H9 (cell line): ENCODE results near the gene MRTFB. TPM values are rescaled to one million over a fixed set of nuclear protein-coding genes. Genes with fewer than 3 reads are reported as not detected.
A peak's percentile ranks its signal among the peaks of the same experiment; 100 is the strongest.

ENCODE experiments used
- DNase-seq: peaks from one replicate; pipeline ENCODE4 v3.0.0-alpha.2; 2017
- H2AFZ ChIP-seq: one replicate; pipeline ENCODE4 v1.6.1; 2013; ENCODE audit warnings: mild to moderate bottlenecking, low read length, control low read depth, moderate library complexity
- H2AK5ac ChIP-seq: 2 replicates; pipeline ENCODE4 v1.6.1; 2013; ENCODE audit warnings: low read length, control low read depth, mixed read lengths; ENCODE audit not compliant: insufficient read length
- H2BK120ac ChIP-seq: one replicate; pipeline ENCODE4 v1.6.1; 2013; ENCODE audit warnings: low read depth, mild to moderate bottlenecking, low read length, control low read depth, inconsistent platforms; ENCODE audit not compliant: poor library complexity, severe bottlenecking
- H2BK12ac ChIP-seq: 2 replicates; pipeline ENCODE4 v1.6.1; 2013; ENCODE audit warnings: low read length, control low read depth, mixed read lengths, low read depth; ENCODE audit not compliant: insufficient read length
- H2BK15ac ChIP-seq: 2 replicates; pipeline ENCODE4 v1.6.1; 2013; ENCODE audit warnings: low read depth, low read length, control low read depth
- H2BK20ac ChIP-seq: one replicate; pipeline ENCODE4 v1.6.1; 2013; ENCODE audit warnings: low read depth, mild to moderate bottlenecking, low read length, control low read depth, inconsistent platforms; ENCODE audit not compliant: poor library complexity, severe bottlenecking
- H2BK5ac ChIP-seq: 2 replicates; pipeline ENCODE4 v1.6.1; 2013; ENCODE audit warnings: low read length, control low read depth, mixed read lengths; ENCODE audit not compliant: insufficient read length
- H3K14ac ChIP-seq: 2 replicates; pipeline ENCODE4 v1.6.1; 2013; ENCODE audit warnings: low read length, control low read depth; ENCODE audit not compliant: insufficient read depth
- H3K18ac ChIP-seq: 2 replicates; pipeline ENCODE4 v1.6.1; 2013; ENCODE audit warnings: low read depth, mild to moderate bottlenecking, mixed read lengths, low read length, control low read depth; ENCODE audit not compliant: insufficient read length
- H3K23ac ChIP-seq: 2 replicates; pipeline ENCODE4 v1.6.1; 2013; ENCODE audit warnings: low read length, control low read depth, mixed read lengths, low read depth; ENCODE audit not compliant: insufficient read length
- H3K23me2 ChIP-seq: 2 replicates; pipeline ENCODE4 v1.6.1; 2013; ENCODE audit warnings: low read depth, mild to moderate bottlenecking, mixed read lengths, low read length, control low read depth; ENCODE audit not compliant: insufficient read length, poor library complexity, severe bottlenecking
- H3K27ac ChIP-seq: 2 replicates; pipeline ENCODE4 v1.5.1; 2013; ENCODE audit warnings: low read length, control low read depth, mixed read lengths, low read depth; ENCODE audit not compliant: insufficient read length
- H3K27me3 ChIP-seq: 2 replicates; pipeline ENCODE4 v1.6.1; 2013; ENCODE audit warnings: low read length, control low read depth, inconsistent platforms; ENCODE audit not compliant: insufficient read depth
- H3K4ac ChIP-seq: 2 replicates; pipeline ENCODE4 v1.6.1; 2013; ENCODE audit warnings: low read depth, mild to moderate bottlenecking, control low read depth, inconsistent platforms, low read length, moderate library complexity
- H3K4me1 ChIP-seq: 2 replicates; pipeline ENCODE4 v1.6.1; 2013; ENCODE audit warnings: low read length, control low read depth, inconsistent platforms; ENCODE audit not compliant: insufficient read depth
- H3K4me2 ChIP-seq: 2 replicates; pipeline ENCODE4 v1.6.1; 2013; ENCODE audit warnings: low read length, control low read depth, mixed read lengths; ENCODE audit not compliant: insufficient read length, insufficient read depth
- H3K56ac ChIP-seq: 2 replicates; pipeline ENCODE4 v1.6.1; 2013; ENCODE audit warnings: low read depth, mild to moderate bottlenecking, mixed read lengths, low read length, control low read depth; ENCODE audit not compliant: insufficient read length
- H3K79me1 ChIP-seq: 2 replicates; pipeline ENCODE4 v1.6.1; 2013; ENCODE audit warnings: low read depth, mild to moderate bottlenecking, moderate library complexity, low read length, control low read depth, inconsistent platforms; ENCODE audit not compliant: insufficient read depth, poor library complexity, severe bottlenecking
- H3K79me2 ChIP-seq: 2 replicates; pipeline ENCODE4 v1.6.1; 2013; ENCODE audit warnings: low read length, control low read depth, inconsistent platforms; ENCODE audit not compliant: insufficient read depth
- H3K9ac ChIP-seq: 2 replicates; pipeline ENCODE4 v1.6.1; 2013; ENCODE audit warnings: low read length, control low read depth, mixed read lengths; ENCODE audit not compliant: insufficient read length; ENCODE audit errors: extremely low read depth
- H3K9me3 ChIP-seq: one replicate; pipeline ENCODE4 v1.6.1; 2013; ENCODE audit warnings: low read depth, low read length, inconsistent platforms; ENCODE audit not compliant: control insufficient read depth
- H3T11ph ChIP-seq: one replicate; pipeline ENCODE4 v1.6.1; 2013; ENCODE audit warnings: mild to moderate bottlenecking, low read length, control low read depth, inconsistent platforms
- H4K20me1 ChIP-seq: one replicate; pipeline ENCODE4 v1.6.1; 2013; ENCODE audit not compliant: control insufficient read depth, insufficient read length, insufficient read depth
- H4K5ac ChIP-seq: 2 replicates; pipeline ENCODE4 v1.6.1; 2013; ENCODE audit warnings: low read depth, mild to moderate bottlenecking, mixed read lengths, low read length, control low read depth; ENCODE audit not compliant: insufficient read length
- H4K8ac ChIP-seq: replicated peaks from 2 replicates; pipeline ENCODE4 v1.6.1; 2013; ENCODE audit warnings: low read length, control low read depth, mixed read lengths, low read depth; ENCODE audit not compliant: insufficient read length
- H4K91ac ChIP-seq: 2 replicates; pipeline ENCODE4 v1.6.1; 2013; ENCODE audit warnings: low read depth, mild to moderate bottlenecking, moderate library complexity, mixed read lengths, low read length, control low read depth; ENCODE audit not compliant: insufficient read length
- H3K27ac Mint-ChIP-seq, 3 experiments: 2 replicates in 2 of 3; 3 replicates in 1 of 3; pipeline ENCODE4 v1.8.0; 2020 to 2021; ENCODE audit warnings: mixed read lengths in 3 of 3, mild to moderate bottlenecking in 1 of 3, moderate library complexity in 1 of 3
- H3K27me3 Mint-ChIP-seq: 2 replicates; pipeline ENCODE4 v1.8.0; 2021; ENCODE audit warnings: low read depth, mild to moderate bottlenecking, moderate library complexity, mixed read lengths
- H3K36me3 Mint-ChIP-seq, 3 experiments: 2 replicates in 2 of 3; 3 replicates in 1 of 3; pipeline ENCODE4 v1.8.0; 2020 to 2021; ENCODE audit warnings: low read depth in 3 of 3, mixed read lengths in 3 of 3; ENCODE audit not compliant: insufficient read depth in 1 of 3
- H3K4me1 Mint-ChIP-seq, 2 experiments: 2 replicates each; pipeline ENCODE4 v1.8.0; 2020; ENCODE audit warnings: mixed read lengths in 2 of 2
- H3K4me3 Mint-ChIP-seq, 2 experiments: 2 replicates in 1 of 2; 3 replicates in 1 of 2; pipeline ENCODE4 v1.8.0; 2020 to 2021; ENCODE audit warnings: mild to moderate bottlenecking in 2 of 2, mixed read lengths in 2 of 2, moderate library complexity in 1 of 2
- H3K9me3 Mint-ChIP-seq, 2 experiments: 2 replicates in 1 of 2; 3 replicates in 1 of 2; pipeline ENCODE4 v1.8.0; 2020; ENCODE audit warnings: mild to moderate bottlenecking in 2 of 2, mixed read lengths in 2 of 2, moderate library complexity in 1 of 2
- WGBS: extraction: QIAGEN DNeasy Blood & Tissue Kit; methylation state at CpG from one replicate; pipeline ENCODE4 v1.1.7; 2013; ENCODE audit warnings: missing lambda C conversion rate, low lambda C conversion rate, mixed read lengths; ENCODE audit not compliant: insufficient read length; ENCODE audit errors: extremely low coverage; 5-methylcytosine and 5-hydroxymethylcytosine counted together
- total RNA-seq: library from RNA; stranded (reverse); gene quantifications from 2 replicates; pipeline ENCODE4 v1.2.1, GENCODE V29; 2021
- TF ChIP-seq, protein P1 (sequence below): fragments of 200-600 bp; sonication (generic); conservative IDR thresholded peaks from 3 replicates; pipeline ENCODE4 v1.8.0; 2021; ENCODE audit warnings: antibody characterized with exemption, mild to moderate bottlenecking

MRTFB gene
- total RNA-seq, 1 experiment from 2014 or later: 29.9 TPM

DNA sequence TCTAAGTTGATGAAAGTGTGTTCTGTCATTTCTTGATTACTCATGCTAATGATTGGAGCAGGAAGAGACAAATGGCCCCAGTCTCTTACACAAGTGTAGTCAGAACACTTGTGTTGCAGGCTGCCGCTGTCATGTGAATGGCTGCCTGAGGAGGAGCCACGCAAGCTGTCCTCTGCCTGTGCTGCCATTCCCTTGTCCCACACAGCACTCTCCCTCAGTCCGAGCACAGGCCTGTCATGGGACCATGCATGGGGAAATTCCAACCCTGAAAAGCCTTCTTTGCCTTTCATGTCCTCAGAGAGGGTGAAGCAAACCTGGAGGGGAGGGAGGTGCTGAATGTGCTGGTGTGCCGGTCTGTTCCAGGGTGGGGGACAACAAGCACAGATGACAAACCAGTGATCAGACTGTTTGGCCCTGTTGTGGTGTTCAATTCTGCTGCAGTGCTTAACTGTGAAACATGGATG, 109.4 kb downstream of the MRTFB start:
- Histone ChIP-seq H4K8ac (no peak overlapping the region), H3K56ac (no peak overlapping the region), H3K18ac (no peak overlapping the region), H2BK20ac (no peak overlapping the region), H2AK5ac (no peak overlapping the region), H3K27ac (no peak overlapping the region), H4K5ac (no peak overlapping the region), H3K9ac (no peak overlapping the region), H3K23me2 (no peaks in the 10 kb centered on the region), H3K79me1 (no peaks in the 10 kb centered on the region), H2BK12ac (no peak overlapping the region), H2BK120ac (no peak overlapping the region), H3K4me2 (no peak overlapping the region), H2BK15ac (no peak overlapping the region), H3K9me3 (no peaks in the 10 kb centered on the region), H2BK5ac (no peak overlapping the region), H3K14ac (no peak overlapping the region), H3K4me1 (0 out of 2 replicates have a peak, but pooled peaks cover 3% of the 10 kb centered on the region), H4K20me1 (no peaks in the 10 kb centered on the region), H4K91ac (no peak overlapping the region), H3K27me3 (no peaks in the 10 kb centered on the region), H3K23ac (no peak overlapping the region), H3K4ac (no peak overlapping the region), H2AFZ (no peak overlapping the region), H3K79me2 (no peaks in the 10 kb centered on the region), H3T11ph (no peak overlapping the region)
- H3K27ac Mint-ChIP-seq: peak overlapping the region in 2 of 3 experiments; percentile 21 to 70; a peak in 2 of 7 replicates
- no peaks in the 10 kb centered on the region for H3K27me3 Mint-ChIP-seq
- no peak overlapping the region for H3K4me3 Mint-ChIP-seq
- TF ChIP-seq, protein P1, sequence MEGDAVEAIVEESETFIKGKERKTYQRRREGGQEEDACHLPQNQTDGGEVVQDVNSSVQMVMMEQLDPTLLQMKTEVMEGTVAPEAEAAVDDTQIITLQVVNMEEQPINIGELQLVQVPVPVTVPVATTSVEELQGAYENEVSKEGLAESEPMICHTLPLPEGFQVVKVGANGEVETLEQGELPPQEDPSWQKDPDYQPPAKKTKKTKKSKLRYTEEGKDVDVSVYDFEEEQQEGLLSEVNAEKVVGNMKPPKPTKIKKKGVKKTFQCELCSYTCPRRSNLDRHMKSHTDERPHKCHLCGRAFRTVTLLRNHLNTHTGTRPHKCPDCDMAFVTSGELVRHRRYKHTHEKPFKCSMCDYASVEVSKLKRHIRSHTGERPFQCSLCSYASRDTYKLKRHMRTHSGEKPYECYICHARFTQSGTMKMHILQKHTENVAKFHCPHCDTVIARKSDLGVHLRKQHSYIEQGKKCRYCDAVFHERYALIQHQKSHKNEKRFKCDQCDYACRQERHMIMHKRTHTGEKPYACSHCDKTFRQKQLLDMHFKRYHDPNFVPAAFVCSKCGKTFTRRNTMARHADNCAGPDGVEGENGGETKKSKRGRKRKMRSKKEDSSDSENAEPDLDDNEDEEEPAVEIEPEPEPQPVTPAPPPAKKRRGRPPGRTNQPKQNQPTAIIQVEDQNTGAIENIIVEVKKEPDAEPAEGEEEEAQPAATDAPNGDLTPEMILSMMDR: no peak
- peak; percentile 49 for DNase-seq
- no peaks in the 10 kb centered on the region for H3K9me3 Mint-ChIP-seq
- no peaks in the 10 kb centered on the region for H3K36me3 Mint-ChIP-seq
- peaks cover 5 to 6% of the 10 kb centered on the region in 2 experiments for H3K4me1 Mint-ChIP-seq
- no CpG with 5 or more reads among the region's 4 CpGs for WGBS
